K562 (cell line): ENCODE results near the gene ATF3. TPM values are rescaled to one million over a fixed set of nuclear protein-coding genes. Genes with fewer than 3 reads are reported as not detected.
A peak's percentile ranks its signal among the peaks of the same experiment; 100 is the strongest.

ENCODE experiments used
- ATAC-seq: fragments of 200-7000 bp; cut with Tn5 transposase; 3 replicates; pipeline ENCODE4 v1.9.1; 2020; ENCODE audit warnings: moderate library complexity
- BruUV-seq: library from RNA; stranded (reverse); fragments of 400-500 nt; replicated peaks from 2 replicates; lab custom pipeline; 2021; lab: Mats Ljungman, UMichigan
- CTCF ChIA-PET: fragments of 300-600 bp; formaldehyde crosslinking; extraction: SDS; loops from one replicate; lab custom pipeline; 2021; ENCODE audit warnings: low intra/inter-chr PET ratio; lab: Yijun Ruan, JAX
- POLR2A ChIA-PET: fragments of 300-600, 350-650 bp; sonication (Branson Sonifier 250); formaldehyde crosslinking; extraction: SDS; loops from one replicate; lab custom pipeline; 2021; ENCODE audit warnings: antibody characterized with exemption, inconsistent platforms; lab: Yijun Ruan, JAX
- DNase-seq, 4 experiments: peaks; one replicate each; pipeline versions ENCODE4 v3.0.0 to v3.0.0-alpha.2; 2011 to 2018; ENCODE audit warnings: low spot score in 3 of 4, mixed read lengths in 3 of 4; ENCODE audit errors: extremely low read depth in 1 of 4
- FAIRE-seq: peaks from 2 replicates; lab custom pipeline; 2011; peaks lifted over from hg19 to GRCh38; lab: Jason Lieb, UNC
- H2AFZ ChIP-seq: 2 replicates; pipeline ENCODE4 v1.6.0; 2011; ENCODE audit warnings: low read depth, low read length, control low read depth, inconsistent platforms
- H3K27ac ChIP-seq: fragments of 200-600 bp; 3 replicates; pipeline ENCODE4 v1.8.0; 2011; ENCODE audit warnings: low read depth, mild to moderate bottlenecking, control low read depth, inconsistent platforms, low read length, moderate library complexity, mixed read lengths; ENCODE audit errors: extremely low read depth
- H3K27me3 ChIP-seq, 2 experiments: fragments of 300-600 bp in 1 of 2; 2 replicates in 1 of 2; 3 replicates in 1 of 2; pipeline versions ENCODE4 v1.6.0 to v1.8.0; 2011; ENCODE audit warnings: inconsistent platforms in 2 of 2, low read length in 2 of 2, mild to moderate bottlenecking in 1 of 2, mixed read lengths in 1 of 2, moderate library complexity in 1 of 2; ENCODE audit not compliant: control insufficient read depth in 2 of 2, insufficient read depth in 2 of 2
- H3K36me3 ChIP-seq: fragments of 300-600 bp; 3 replicates; pipeline ENCODE4 v1.8.0; 2011; ENCODE audit warnings: mild to moderate bottlenecking, low read length, inconsistent platforms; ENCODE audit not compliant: control insufficient read depth, insufficient read depth
- H3K4me1 ChIP-seq, 2 experiments: fragments of 200-600 bp in 1 of 2; replicated peaks in 1 of 2; 2 replicates in 1 of 2; 3 replicates in 1 of 2; pipeline versions ENCODE4 v1.5.1 to v1.8.0; 2011; ENCODE audit warnings: inconsistent platforms in 2 of 2, low read length in 2 of 2, mild to moderate bottlenecking in 1 of 2, mixed read lengths in 1 of 2, moderate library complexity in 1 of 2; ENCODE audit not compliant: control insufficient read depth in 2 of 2, insufficient read depth in 2 of 2
- H3K4me2 ChIP-seq: 2 replicates; pipeline ENCODE4 v1.6.1; 2011; ENCODE audit warnings: low read length, control low read depth, inconsistent platforms, mixed read lengths; ENCODE audit not compliant: insufficient read depth
- H3K4me3 ChIP-seq: fragments of 200-600 bp; sonication (generic), shearing (Covaris generic); 2 replicates; pipeline ENCODE4 v1.5.1; 2016; ENCODE audit warnings: control low read depth, inconsistent platforms
- H3K79me2 ChIP-seq: fragments of 200-600 bp; 3 replicates; pipeline ENCODE4 v1.8.0; 2011; ENCODE audit warnings: low read length, inconsistent platforms; ENCODE audit not compliant: control insufficient read depth, insufficient read depth
- H3K9ac ChIP-seq, 2 experiments: 2 replicates each; pipeline versions ENCODE4 v1.6.0 to v1.6.1; 2011; ENCODE audit warnings: low read depth in 2 of 2, low read length in 2 of 2, control low read depth in 1 of 2, inconsistent platforms in 1 of 2, mild to moderate bottlenecking in 1 of 2, mixed read lengths in 1 of 2; ENCODE audit not compliant: insufficient read depth in 1 of 2
- H3K9me1 ChIP-seq: one replicate; pipeline ENCODE4 v1.6.0; 2011; ENCODE audit warnings: inconsistent platforms, mild to moderate bottlenecking, low read length, moderate library complexity; ENCODE audit not compliant: control insufficient read depth, insufficient read depth
- H3K9me3 ChIP-seq: replicated peaks from 2 replicates; pipeline ENCODE4 v1.5.1; 2011; ENCODE audit warnings: low read depth, low read length, inconsistent platforms; ENCODE audit not compliant: control insufficient read depth, insufficient read depth
- H4K20me1 ChIP-seq: replicated peaks from 2 replicates; pipeline ENCODE4 v1.6.1; 2011; ENCODE audit warnings: low read length, inconsistent platforms, mixed read lengths; ENCODE audit not compliant: control insufficient read depth, insufficient read depth
- ATF2 ChIP-seq: sonication (generic); formaldehyde crosslinking; IDR thresholded peaks from 2 replicates; pipeline ENCODE4 v1.8.1; 2022; ENCODE audit warnings: missing genetic modification reagents
- CBX3 ChIP-seq, 2 experiments: IDR thresholded peaks; 1 replicate in 1 of 2; 2 replicates in 1 of 2; pipeline ENCODE4 v1.6.1; 2012; ENCODE audit warnings: inconsistent platforms in 2 of 2, low read length in 2 of 2, borderline replicate concordance in 1 of 2, control low read depth in 1 of 2
- HOXB6 ChIP-seq: fragments of 250-450 bp; sonication (Bioruptor Pico); IDR thresholded peaks from 2 replicates; pipeline ENCODE4 v1.5.1; 2022; ENCODE audit warnings: mild to moderate bottlenecking, borderline replicate concordance
- MTF1 ChIP-seq: fragments of 250-450 bp; sonication (Bioruptor Pico); IDR thresholded peaks from 2 replicates; pipeline ENCODE4 v1.9.0; 2021; ENCODE audit warnings: moderate library complexity, mild to moderate bottlenecking, inconsistent platforms, borderline replicate concordance
- RBBP5 ChIP-seq: fragments of 200-600 bp; sonication (generic); IDR thresholded peaks from 2 replicates; pipeline ENCODE4 v1.6.1; 2012; ENCODE audit warnings: borderline replicate concordance, mild to moderate bottlenecking, low read length, control low read depth, inconsistent platforms; ENCODE audit not compliant: insufficient read depth, poor library complexity, severe bottlenecking
- RBM34 ChIP-seq: fragments of 200-400 bp; formaldehyde crosslinking; IDR thresholded peaks from 2 replicates; pipeline ENCODE4 v1.6.1; 2018; ENCODE audit warnings: low read length, borderline replicate concordance; ENCODE audit not compliant: insufficient read depth
- RBM39 ChIP-seq: fragments of 200-400 bp; formaldehyde crosslinking; optimal IDR thresholded peaks from 2 replicates; pipeline ENCODE3; 2018; ENCODE audit warnings: low read depth, low read length
- SIX5 ChIP-seq, 2 experiments: IDR thresholded peaks; 2 replicates each; pipeline ENCODE4 v1.6.1; 2011; ENCODE audit warnings: low read length in 2 of 2, borderline replicate concordance in 1 of 2, low read depth in 1 of 2, mild to moderate bottlenecking in 1 of 2, moderate library complexity in 1 of 2; ENCODE audit not compliant: insufficient read depth in 1 of 2
- ZNF518B ChIP-seq: fragments of 250-450 bp; sonication (Bioruptor Pico); IDR thresholded peaks from 2 replicates; pipeline ENCODE4 v1.5.0; 2021; ENCODE audit warnings: mild to moderate bottlenecking, moderate library complexity
- WGBS: fragments of 100-300 bp; shearing (Covaris generic); methylation state at CpG from one replicate; pipeline ENCODE4 v1.1.6; 2016; ENCODE audit warnings: low coverage, mixed read lengths; ENCODE audit not compliant: insufficient coverage; ENCODE audit errors: missing lambda C conversion rate; 5-methylcytosine and 5-hydroxymethylcytosine counted together
- in situ Hi-C: fragments of 300-500 bp; cut with MboI; formaldehyde crosslinking; loops from 4 replicates; pipeline ENCODE4 v1.15.0; 2018; ENCODE audit warnings: inconsistent platforms, mixed read lengths
- intact Hi-C: fragments of 100-400 bp; cut with micrococcal nuclease; formaldehyde crosslinking; loops from 2 replicates; pipeline ENCODE4 v1.14.2; 2022
- polyA plus RNA-seq, 8 experiments: library from polyadenylated mRNA; depleted of rRNA in 4 of 8; stranded (reverse) in 5 of 8; unstranded in 3 of 8; fragments of >200 nt; fragmentation: Nextera tagmentation in 2 of 8; fragmentation: Illumina TruSeq in 1 of 8; extraction: Ambion mirVana in 2 of 8; extraction: Trizol in 1 of 8; gene quantifications; 2 replicates each; pipeline versions ENCODE4 v1.2.1 to v1.2.3, GENCODE V29; 2011 to 2014; ENCODE audit warnings: inconsistent platforms in 1 of 8, missing spikeins in 1 of 8
- total RNA-seq, 7 experiments: library from RNA; depleted of rRNA in 6 of 7; stranded (reverse); fragments of >200 nt in 6 of 7; fragmentation: Illumina TruSeq in 2 of 7; extraction: Trizol in 2 of 7; gene quantifications; 2 replicates each; pipeline versions ENCODE4 v1.2.1 to v1.2.3, GENCODE V29; 2011 to 2021; ENCODE audit warnings: low replicate concordance in 1 of 7

Gene ATF3
- total and polyA plus RNA-seq, 9 of the 15 experiments (the other 6 are each of a cell fraction or from before 2014, with no cell fraction given) = 3.5 to 28.2 (median 19.8) TPM

- BruUV-seq = no TSS peak
- H3K79me2 ChIP-seq = no peaks in the 10 kb centered on the region
- no peaks in the 10 kb centered on the region for H3K36me3 ChIP-seq
- ChIA-PET POLR2A (interaction anchor here (0.7 to 1.3 kb wide), 9 partner anchors 9 to 777 kb away, joined by 3 to 6 read pairs (median 3); partner anchors contain the start of gene ATF3), CTCF (interaction anchor here (0.6 to 1.9 kb wide), 4 partner anchors 9 to 330 kb away, joined by 3 to 14 read pairs (median 6); no protein-coding TSS in a partner anchor)
- no peaks in the 10 kb centered on the region for H3K9me3 ChIP-seq
- peaks cover 13 to 35% of the 10 kb centered on the region in 2 experiments; a peak in 4 of 5 replicates for H3K27me3 ChIP-seq
- in situ Hi-C loops (no loop called here), intact Hi-C loops (loop anchor here (1.0 to 5.0 kb wide), 6 partner anchors 117 to 402 kb away; no protein-coding TSS in a partner anchor)
- WGBS = 17% methylated on average over 34 of the region's 37 CpGs
- no peaks in the 10 kb centered on the region for H3K9me1 ChIP-seq
- peaks cover 3 to 11% of the 10 kb centered on the region in 2 experiments; a peak in 4 of 5 replicates for H3K4me1 ChIP-seq
- ATAC-seq (peak; percentile 99), DNase-seq (peak; percentile 85 to 88 (median 86)), FAIRE-seq (peak; percentile 71)
- peak overlapping the region; percentile 85 for H3K4me2 ChIP-seq
- peak overlapping the region; percentile 40 for H3K4me3 ChIP-seq
- peak overlapping the region in 1 of 2 experiments; percentile 90; a peak in 3 of 4 replicates for H3K9ac ChIP-seq
- peaks cover 4% of the 10 kb centered on the region; the same call in 1 of the 2 replicates for H4K20me1 ChIP-seq
- H3K27ac ChIP-seq = no peak overlapping the region
- peak overlapping the region; percentile 96 for H2AFZ ChIP-seq
- TF ChIP-seq MTF1 (CRISPR knock-in tag) = no peak
- no peak for TF ChIP-seq RBM34
- no peak for TF ChIP-seq ATF2 (CRISPR knock-in tag)
- TF ChIP-seq ZNF518B (CRISPR knock-in tag) = no peak
- TF ChIP-seq SIX5 (IDR thresholded peaks at IDR 0.05; ENCODE audit: borderline replicate concordance in 1 of 2, insufficient read depth in 1 of 2, low read depth in 1 of 2, low read length in 2 of 2) = no peak
- no peak for TF ChIP-seq HOXB6 (CRISPR knock-in tag)
- no peak for TF ChIP-seq RBM39
- no peak for TF ChIP-seq RBBP5
- TF ChIP-seq CBX3 (IDR thresholded peaks at IDR 0.05; ENCODE audit: borderline replicate concordance in 1 of 2, low read length in 2 of 2) = no peak
Observed at GRCh38 chr1:212665241-212666115, 56.9 kb downstream of the ATF3 start.
